ENCODE measurements around the gene POC1A. TPM values are rescaled to one million over a fixed set of nuclear protein-coding genes. Genes with fewer than 3 reads are reported as not detected.
A peak's percentile ranks its signal among the peaks of the same experiment; 100 is the strongest.

Gene POC1A
- polyA plus RNA-seq, 1 donor (not counting 4 experiments of a cell fraction or from before 2014, with no cell fraction given) = 11.5 TPM

DNA sequence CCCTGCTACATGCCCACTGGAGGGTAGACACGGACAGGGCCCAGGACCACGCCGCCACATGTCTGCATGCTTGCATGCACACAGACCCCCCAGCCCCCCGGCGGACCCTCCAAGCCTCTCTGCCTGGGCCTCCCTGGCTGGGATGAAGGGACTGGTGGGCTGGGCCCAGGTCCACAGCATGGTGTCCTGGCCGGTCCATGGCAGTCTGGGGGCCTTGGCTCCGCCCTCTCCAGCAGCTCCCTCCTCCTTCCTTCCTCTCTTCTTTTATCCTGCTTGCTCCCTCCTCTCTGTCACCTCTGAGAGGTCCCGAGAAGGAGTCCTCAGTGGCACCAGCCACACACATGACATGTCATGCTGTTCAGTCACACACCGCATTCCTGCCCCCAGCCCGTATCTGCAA, 122.3 kb downstream of the POC1A start:
- TF ChIP-seq, protein P1, sequence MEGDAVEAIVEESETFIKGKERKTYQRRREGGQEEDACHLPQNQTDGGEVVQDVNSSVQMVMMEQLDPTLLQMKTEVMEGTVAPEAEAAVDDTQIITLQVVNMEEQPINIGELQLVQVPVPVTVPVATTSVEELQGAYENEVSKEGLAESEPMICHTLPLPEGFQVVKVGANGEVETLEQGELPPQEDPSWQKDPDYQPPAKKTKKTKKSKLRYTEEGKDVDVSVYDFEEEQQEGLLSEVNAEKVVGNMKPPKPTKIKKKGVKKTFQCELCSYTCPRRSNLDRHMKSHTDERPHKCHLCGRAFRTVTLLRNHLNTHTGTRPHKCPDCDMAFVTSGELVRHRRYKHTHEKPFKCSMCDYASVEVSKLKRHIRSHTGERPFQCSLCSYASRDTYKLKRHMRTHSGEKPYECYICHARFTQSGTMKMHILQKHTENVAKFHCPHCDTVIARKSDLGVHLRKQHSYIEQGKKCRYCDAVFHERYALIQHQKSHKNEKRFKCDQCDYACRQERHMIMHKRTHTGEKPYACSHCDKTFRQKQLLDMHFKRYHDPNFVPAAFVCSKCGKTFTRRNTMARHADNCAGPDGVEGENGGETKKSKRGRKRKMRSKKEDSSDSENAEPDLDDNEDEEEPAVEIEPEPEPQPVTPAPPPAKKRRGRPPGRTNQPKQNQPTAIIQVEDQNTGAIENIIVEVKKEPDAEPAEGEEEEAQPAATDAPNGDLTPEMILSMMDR (optimal IDR thresholded peaks at IDR 0.05 in 1 of 3, IDR thresholded peaks at IDR 0.05 in 1 of 3, conservative IDR thresholded peaks at IDR 0.05 in 1 of 3; ENCODE audit: extremely low read depth in 1 of 3, insufficient read depth in 2 of 3, low read length in 3 of 3) = no peak
- TF ChIP-seq EZH2 (IDR thresholded peaks at IDR 0.05; ENCODE audit: low read length) = no peak
- no peak for FAIRE-seq

DNA sequence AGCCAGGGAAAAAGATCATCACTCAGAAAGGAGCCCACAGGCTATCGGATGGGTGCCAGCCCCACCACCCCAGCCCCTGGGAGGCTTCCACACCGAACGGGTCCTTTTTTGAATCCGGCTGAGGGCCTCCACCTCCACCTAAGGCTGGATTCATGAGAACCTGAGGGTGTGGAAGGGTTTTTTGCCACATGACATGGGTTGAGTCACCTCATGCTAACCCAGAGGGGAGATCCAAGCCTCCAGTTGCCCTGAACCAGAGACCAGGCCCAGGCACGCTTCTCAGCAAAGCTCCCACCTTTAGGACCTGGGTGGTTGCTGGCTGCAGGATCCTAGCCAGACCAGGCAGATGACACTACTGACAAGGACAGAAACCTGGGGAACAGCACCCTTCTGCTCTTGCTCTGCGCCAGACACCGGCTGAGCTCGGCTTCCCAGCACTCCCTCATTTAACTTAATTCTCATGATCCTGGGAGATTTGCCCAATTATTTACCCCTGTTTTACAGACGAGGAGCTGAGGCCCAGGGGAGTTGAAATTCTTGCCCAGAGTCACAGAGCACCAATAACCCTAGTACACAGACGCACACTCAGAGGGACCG, 123.4 kb downstream of the POC1A start:
- no peak for DNase-seq (ENCODE audit: low read depth, low spot score)
- peaks cover 26% of the 10 kb centered on the region for H3K4me1 ChIP-seq (ENCODE audit: control insufficient read depth, extremely low read depth, insufficient read depth, low read length)
- peak overlapping the region; percentile 43 for H3K4me2 ChIP-seq (ENCODE audit: control insufficient read depth, extremely low read depth, insufficient read depth, low read depth, low read length)
- dilution Hi-C loops (cut with MboI; ENCODE audit: extremely low pct_ligation_motif_present, low sequenced_read_pairs) = no loop called here
- H2AFZ ChIP-seq (ENCODE audit: control insufficient read depth, low read length) = peak overlapping the region; percentile 15
- peak overlapping the region; percentile 29 for H3K27ac ChIP-seq (ENCODE audit: control insufficient read depth, insufficient read depth, low read length)
- TF ChIP-seq EZH2 (IDR thresholded peaks at IDR 0.05; ENCODE audit: low read length) = no peak
- TF ChIP-seq, protein P1 (optimal IDR thresholded peaks at IDR 0.05 in 1 of 3, IDR thresholded peaks at IDR 0.05 in 1 of 3, conservative IDR thresholded peaks at IDR 0.05 in 1 of 3; ENCODE audit: extremely low read depth in 1 of 3, insufficient read depth in 2 of 3, low read length in 3 of 3) = no peak
- peak; percentile 98 for FAIRE-seq
- no peaks in the 10 kb centered on the region for H3K9me1 ChIP-seq (ENCODE audit: control insufficient read depth, extremely low read depth, insufficient read depth, low read length)
- no peaks in the 10 kb centered on the region for H3K27me3 ChIP-seq (ENCODE audit: control insufficient read depth, extremely low read depth, insufficient read depth, low read length)
- no peaks in the 10 kb centered on the region for H3K79me2 ChIP-seq (ENCODE audit: control insufficient read depth, insufficient read depth, low read length)
- peaks cover 3% of the 10 kb centered on the region for H3K9me3 ChIP-seq (ENCODE audit: control insufficient read depth, low read depth, low read length)
- H3K9ac ChIP-seq (ENCODE audit: control insufficient read depth, extremely low read depth, insufficient read depth, low read length) = peak overlapping the region; percentile 40
- no peaks in the 10 kb centered on the region for H4K20me1 ChIP-seq (ENCODE audit: control insufficient read depth, extremely low read depth, insufficient read depth, low read length)
- no peaks in the 10 kb centered on the region for H3K36me3 ChIP-seq (ENCODE audit: control insufficient read depth in 2 of 2, extremely low read depth in 1 of 2, insufficient read depth in 2 of 2, low read length in 2 of 2)
- H3K4me3 ChIP-seq (ENCODE audit: control insufficient read depth in 2 of 3, extremely low read depth in 1 of 3, insufficient read depth in 2 of 3, low read depth in 1 of 3, low read length in 3 of 3) = no peak overlapping the region

More for the DNA sequence above, 122.3 kb downstream of the POC1A start:
- DNase-seq (ENCODE audit: low read depth, low spot score) = no peak
- peaks cover 3% of the 10 kb centered on the region for H3K9me3 ChIP-seq (ENCODE audit: control insufficient read depth, low read depth, low read length)
- no peak overlapping the region for H3K27ac ChIP-seq (ENCODE audit: control insufficient read depth, insufficient read depth, low read length)
- H3K4me3 ChIP-seq (ENCODE audit: control insufficient read depth in 2 of 3, extremely low read depth in 1 of 3, insufficient read depth in 2 of 3, low read depth in 1 of 3, low read length in 3 of 3) = no peak overlapping the region
- H2AFZ ChIP-seq (ENCODE audit: control insufficient read depth, low read length) = no peak overlapping the region
- no peaks in the 10 kb centered on the region for H4K20me1 ChIP-seq (ENCODE audit: control insufficient read depth, extremely low read depth, insufficient read depth, low read length)
- no peak overlapping the region for H3K4me2 ChIP-seq (ENCODE audit: control insufficient read depth, extremely low read depth, insufficient read depth, low read depth, low read length)
- dilution Hi-C loops (cut with MboI; ENCODE audit: extremely low pct_ligation_motif_present, low sequenced_read_pairs) = no loop called here
- peaks cover 34% of the 10 kb centered on the region for H3K4me1 ChIP-seq (ENCODE audit: control insufficient read depth, extremely low read depth, insufficient read depth, low read length)
- no peaks in the 10 kb centered on the region for H3K27me3 ChIP-seq (ENCODE audit: control insufficient read depth, extremely low read depth, insufficient read depth, low read length)
- no peaks in the 10 kb centered on the region for H3K9me1 ChIP-seq (ENCODE audit: control insufficient read depth, extremely low read depth, insufficient read depth, low read length)
- H3K36me3 ChIP-seq (ENCODE audit: control insufficient read depth in 2 of 2, extremely low read depth in 1 of 2, insufficient read depth in 2 of 2, low read length in 2 of 2) = no peaks in the 10 kb centered on the region
- no peaks in the 10 kb centered on the region for H3K79me2 ChIP-seq (ENCODE audit: control insufficient read depth, insufficient read depth, low read length)
- H3K9ac ChIP-seq (ENCODE audit: control insufficient read depth, extremely low read depth, insufficient read depth, low read length) = no peak overlapping the region

Data from keratinocyte (primary cell).